NCI-H69 (cell line): ENCODE results near the gene MOB3C.

Source experiments
- DNase-seq: peaks from one replicate; lab custom pipeline; 2025; lab: John Stamatoyannopoulos, UW

The MOB3C gene

DNA sequence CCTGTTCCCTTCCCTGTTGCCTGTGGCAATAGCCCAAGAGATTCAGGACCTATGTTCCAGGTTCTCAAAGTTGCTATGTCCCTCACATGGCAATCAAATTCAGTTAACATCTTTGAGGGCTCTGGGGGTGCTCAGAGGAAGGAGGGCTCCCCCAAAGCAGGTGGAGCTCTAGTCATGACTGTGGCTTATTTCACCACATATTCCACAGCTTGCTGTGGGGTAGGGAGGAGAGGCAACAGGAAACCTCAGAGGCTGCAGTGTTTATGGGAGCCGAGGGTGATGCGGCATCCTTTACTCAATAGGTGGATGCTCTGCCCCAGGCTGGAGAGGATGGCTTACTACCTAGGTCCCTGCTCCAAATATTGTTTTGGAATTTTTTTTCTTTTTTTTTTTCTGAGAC is 11.4 kb downstream of the MOB3C start:
- DNase-seq: no peak

- peak; percentile 95 for DNase-seq
These were observed 12.6 kb downstream of the MOB3C start, which contains the start of gene MKNK1 for GRCh38 chr1:46603858-46604549. Gene MKNK1, minus strand, starts transcription at chr1:46604268. Its CDS starts 20,941 bp downstream, at chr1:46583327.

DNA sequence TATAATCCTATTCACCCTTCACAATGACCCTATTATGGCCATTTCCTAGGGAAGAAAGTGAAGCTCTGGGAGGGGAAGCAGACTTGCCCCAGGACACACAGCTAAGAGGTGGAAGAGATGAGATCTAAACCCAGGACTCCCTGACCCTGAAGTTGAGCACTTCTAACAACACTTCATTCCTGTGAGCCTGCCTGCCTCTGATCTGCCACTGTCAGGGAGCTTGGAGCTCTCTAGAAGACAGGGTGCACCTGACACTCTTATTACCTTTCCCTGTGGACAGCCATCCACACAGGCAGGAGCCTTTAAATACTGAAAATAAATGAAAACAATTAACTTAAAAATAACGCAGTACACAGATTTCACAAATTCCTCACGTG is 13.1 kb downstream of the MOB3C start:
- DNase-seq: no peak

DNA sequence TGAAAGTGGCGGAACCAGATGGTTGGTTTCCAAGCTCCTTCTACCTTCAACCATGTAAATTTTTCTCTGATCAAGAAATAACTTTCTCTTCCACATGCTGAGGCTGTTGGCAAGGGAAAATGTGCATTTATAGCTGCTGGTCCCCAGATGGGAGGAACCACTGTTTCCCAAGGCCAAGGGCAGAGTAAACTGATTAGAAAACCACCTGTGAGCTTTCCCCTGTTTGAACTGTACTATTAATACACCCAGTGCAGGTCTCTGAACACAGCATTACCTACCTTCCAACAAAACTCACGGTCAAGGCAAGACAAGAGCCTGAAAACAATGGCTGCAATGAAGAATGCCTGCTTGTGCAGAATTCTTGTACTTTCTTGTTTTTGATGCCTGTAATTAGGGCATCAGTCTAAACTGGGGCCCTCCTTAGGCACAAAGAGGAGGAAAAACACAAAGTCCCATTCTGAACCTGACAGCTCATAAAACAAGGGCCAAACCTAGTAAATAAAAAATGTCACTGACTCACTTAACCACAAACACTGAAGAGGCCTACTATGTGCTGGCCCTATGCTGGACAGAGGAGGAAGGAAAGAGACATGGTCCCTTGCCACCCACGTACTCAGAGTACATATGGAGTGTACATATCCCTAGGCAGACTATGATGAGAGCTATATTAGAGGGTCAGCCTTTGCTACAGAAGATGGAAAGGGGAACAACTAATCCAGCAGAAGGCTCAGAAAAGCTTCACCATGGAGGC is 15.2 kb downstream of the MOB3C start:
- DNase-seq: no peak

DNA sequence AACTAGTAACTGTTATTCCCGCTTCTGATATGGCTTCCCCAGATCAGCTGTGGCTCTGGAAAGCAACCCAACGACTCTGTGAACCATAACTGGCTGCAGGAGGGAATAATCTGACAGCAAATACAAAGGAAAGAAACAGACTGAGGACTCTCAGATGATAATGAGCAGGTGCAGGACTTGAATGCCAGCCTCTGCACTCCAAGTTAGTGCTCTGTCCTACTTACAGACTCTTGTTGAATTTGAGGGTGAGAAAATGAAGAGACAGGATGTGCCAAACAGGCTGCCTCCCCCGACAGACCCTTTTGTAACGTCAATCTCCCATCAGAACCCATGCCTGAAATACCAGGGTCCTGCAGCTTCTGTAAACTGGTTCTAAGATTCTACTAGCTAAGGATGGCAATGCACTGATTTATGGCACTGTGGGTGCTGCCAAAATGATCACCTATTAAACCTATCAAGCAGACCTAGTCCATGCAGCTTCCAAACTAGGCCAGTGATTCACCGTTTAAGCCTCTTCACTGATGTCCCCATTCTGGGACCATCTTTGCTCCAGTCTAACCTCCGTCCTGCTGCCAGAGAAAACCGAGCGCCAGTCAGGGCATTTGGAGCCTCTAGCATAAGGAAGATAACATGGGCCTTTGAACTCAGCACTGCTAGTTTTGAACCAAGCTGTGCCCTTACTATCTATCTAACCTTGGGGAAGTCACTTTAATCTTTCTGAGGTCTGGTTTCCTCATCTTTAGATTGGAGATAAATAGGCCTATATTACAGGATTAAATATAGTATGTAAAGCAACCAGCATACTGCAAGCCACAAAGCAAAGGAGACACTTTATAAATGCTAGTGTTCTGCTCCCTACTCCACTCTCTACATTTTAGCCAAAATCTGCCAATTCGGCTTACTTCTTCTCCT is 17.3 kb downstream of the MOB3C start:
- DNase-seq: no peak

- DNase-seq: no peak
These were observed 19.8 kb downstream of the MOB3C start for GRCh38 chr1:46596846-46597245.

GRCh38 chr1:46596036-46596435 is 20.6 kb downstream of the MOB3C start:
- no peak for DNase-seq

GRCh38 chr1:46595127-46595526 is 21.5 kb downstream of the MOB3C start:
- no peak for DNase-seq

- no peak for DNase-seq
These were observed 22.5 kb downstream of the MOB3C start for GRCh38 chr1:46594063-46594462.

- no peak for DNase-seq
These were observed 23.8 kb downstream of the MOB3C start for GRCh38 chr1:46592823-46593222.

DNA sequence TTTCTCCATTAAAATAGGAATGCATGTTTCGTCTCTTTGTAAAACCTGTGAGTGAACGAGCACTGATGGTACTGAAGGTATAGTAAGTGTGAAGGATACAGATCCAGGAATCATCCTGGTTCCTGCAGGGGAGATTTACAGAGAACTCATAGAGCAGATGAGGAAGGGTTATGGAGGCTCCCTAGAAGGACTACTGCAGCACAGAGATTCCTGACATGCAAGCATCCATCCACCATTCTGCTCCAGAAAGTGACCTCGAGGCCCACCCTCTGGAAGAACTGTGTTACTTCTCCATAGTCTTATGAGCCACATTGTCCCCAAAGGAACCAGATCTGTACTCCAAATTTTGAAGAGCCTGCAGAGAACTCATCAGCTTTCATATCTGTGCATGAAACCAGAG is 27.1 kb downstream of the MOB3C start:
- no peak for DNase-seq

DNA sequence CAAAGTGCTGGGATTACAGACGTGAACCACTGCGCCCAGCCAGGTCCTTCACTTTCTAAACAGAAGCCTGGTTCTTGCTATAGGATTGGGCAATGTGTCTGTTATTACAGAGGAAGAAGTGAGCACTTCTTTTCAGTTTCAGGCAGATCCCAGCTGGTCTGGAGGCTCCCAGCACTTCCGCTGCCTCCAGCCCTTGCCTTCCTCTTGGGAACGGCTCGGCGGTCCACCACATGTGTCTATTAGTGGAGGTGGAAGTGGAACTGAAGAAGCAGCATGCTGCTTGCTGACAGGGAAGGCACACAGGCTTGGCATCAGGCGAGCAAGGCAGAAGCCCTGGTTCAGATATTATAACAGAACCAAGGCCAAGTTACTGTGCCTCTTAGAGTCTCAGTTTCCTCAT is 29.5 kb downstream of the MOB3C start:
- no peak for DNase-seq

- no peak for DNase-seq
These were observed 31.2 kb downstream of the MOB3C start for GRCh38 chr1:46585312-46585938.

DNA sequence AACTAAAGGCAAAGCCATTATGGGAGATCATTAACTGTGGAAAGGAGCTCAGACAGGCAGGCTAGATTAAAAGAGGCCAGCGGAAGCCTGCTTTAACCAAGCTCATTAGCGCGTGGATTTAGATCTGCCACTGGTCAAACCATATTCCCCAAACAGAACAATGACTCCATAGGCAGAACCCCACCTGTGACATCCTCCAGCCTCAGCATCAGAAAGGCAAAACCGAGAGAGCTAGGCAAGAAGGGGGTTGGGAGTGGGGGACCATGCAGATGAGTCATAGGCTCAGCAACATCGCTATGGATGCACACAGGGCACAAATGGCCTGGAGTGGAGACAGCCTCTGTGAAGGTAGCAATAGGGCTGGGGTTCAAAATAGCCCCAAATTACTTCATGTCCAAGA is 33.1 kb downstream of the MOB3C start:
- no peak for DNase-seq

- DNase-seq: no peak
These were observed 33.6 kb downstream of the MOB3C start for GRCh38 chr1:46582972-46583371.

GRCh38 chr1:46581681-46582455 is 34.7 kb downstream of the MOB3C start:
- peak; percentile 60 for DNase-seq

- no peak for DNase-seq
These were observed 36.3 kb downstream of the MOB3C start for GRCh38 chr1:46580140-46580903.

DNA sequence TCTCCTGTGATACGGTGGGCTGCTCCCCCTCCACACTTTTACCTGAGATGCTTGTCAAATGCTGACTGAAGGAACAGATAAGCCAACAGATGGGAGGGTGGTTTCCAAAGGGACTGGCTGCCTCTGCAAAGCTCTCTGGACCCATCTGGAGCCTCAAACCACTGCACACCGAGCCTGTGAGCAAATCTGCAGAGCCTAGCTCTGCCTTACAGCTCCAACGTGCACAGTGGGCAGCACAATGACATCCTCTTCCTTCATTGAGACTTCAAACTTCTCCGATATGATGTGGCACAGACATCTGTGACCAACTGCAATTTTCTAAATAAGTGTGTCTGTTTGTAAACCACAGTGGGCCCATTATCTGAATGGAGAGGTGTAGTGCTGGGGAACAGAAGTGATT is 38.9 kb downstream of the MOB3C start:
- peak; percentile 50 for DNase-seq

- no peak for DNase-seq
These were observed 40.0 kb downstream of the MOB3C start for GRCh38 chr1:46576596-46576995.

DNA sequence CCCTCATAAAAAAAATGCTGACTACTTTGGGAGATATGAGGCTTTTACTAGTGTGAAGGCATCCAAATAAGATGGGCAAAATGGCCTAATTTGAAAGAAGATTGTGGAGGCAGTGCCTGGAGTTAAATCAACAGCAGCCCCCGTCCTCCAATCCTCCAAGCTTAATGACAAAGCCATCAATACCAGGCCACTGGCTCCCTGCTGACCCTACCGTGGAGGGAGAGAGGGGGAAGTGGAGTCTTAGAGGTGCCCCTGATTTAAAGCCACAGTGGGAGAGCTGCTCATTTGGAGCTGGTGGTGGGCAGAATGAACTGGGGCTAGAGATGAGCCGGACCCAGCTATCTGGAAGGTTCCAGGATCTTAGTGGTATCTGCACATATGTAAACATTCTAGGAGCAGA is 40.8 kb downstream of the MOB3C start:
- peak; percentile 64 for DNase-seq

DNA sequence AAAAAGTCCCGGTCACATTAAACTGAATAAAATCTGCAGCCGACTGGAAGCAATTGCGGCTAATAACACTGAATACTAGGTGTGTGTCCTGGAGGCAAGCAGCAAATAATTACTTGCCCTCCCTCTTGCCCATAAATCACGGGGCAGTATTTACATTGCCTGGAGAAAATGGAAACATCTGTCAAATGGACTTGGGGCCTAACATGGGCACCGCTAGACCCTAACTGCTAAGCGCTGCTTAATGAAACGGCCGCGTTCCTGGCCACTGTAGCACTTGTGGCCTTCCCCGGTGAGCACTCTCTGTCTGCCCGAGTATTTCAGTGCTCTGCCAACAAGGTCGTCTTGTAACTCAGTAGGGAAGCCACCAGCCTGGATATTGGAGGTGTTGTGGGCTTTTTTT is 41.3 kb downstream of the MOB3C start:
- peak; percentile 97 for DNase-seq
